ENCODE data around the gene DDC.

DNA sequence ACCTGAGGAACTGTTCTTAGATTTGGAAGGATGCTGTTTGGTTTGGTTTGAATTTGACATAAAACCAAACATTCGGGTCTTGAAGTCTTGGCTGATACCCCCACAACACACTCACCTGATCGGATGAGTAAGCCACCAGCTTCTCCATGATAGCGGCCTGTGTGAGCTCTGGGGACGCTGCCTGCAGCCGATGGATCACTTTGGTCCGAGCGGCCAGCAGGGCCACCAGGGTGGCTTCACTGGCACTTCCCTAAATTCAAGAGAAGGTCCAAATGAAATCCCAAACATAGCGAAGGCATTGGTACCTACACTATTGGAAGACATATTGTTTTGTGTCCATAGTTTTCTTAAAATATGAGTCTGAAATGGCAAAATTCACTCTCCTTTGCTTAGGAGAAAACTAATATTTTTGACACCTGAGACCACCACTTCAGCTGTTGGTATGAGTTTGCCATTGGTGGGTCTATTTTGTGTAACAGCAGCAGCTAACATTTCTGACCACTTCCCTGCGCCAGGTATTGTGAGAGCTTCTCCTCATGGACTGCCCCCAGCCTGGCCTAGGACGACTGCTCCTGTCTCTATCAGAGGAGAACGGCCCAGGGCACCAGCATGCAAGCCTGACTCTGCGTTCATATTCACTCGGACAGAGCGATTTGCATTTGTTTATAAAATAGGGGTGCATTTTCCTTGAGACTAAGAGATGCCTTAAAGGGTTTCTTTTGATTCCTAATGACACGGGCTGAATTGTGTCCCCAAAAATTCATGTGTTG is 35.9 kb downstream of the DDC start:
- TF ChIP-seq POLR2A (IDR thresholded peaks at IDR 0.05) (no peak), EP300 (IDR thresholded peaks at IDR 0.05) (no peak)
- TF ChIP-seq, protein P1, sequence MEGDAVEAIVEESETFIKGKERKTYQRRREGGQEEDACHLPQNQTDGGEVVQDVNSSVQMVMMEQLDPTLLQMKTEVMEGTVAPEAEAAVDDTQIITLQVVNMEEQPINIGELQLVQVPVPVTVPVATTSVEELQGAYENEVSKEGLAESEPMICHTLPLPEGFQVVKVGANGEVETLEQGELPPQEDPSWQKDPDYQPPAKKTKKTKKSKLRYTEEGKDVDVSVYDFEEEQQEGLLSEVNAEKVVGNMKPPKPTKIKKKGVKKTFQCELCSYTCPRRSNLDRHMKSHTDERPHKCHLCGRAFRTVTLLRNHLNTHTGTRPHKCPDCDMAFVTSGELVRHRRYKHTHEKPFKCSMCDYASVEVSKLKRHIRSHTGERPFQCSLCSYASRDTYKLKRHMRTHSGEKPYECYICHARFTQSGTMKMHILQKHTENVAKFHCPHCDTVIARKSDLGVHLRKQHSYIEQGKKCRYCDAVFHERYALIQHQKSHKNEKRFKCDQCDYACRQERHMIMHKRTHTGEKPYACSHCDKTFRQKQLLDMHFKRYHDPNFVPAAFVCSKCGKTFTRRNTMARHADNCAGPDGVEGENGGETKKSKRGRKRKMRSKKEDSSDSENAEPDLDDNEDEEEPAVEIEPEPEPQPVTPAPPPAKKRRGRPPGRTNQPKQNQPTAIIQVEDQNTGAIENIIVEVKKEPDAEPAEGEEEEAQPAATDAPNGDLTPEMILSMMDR (IDR thresholded peaks at IDR 0.05), result no peak

Measured in sigmoid colon (tissue), 4 donors.